CD4-positive, alpha-beta memory T cell (primary cell): ENCODE data around the gene DYNC1I1. TPM values are rescaled to one million over a fixed set of nuclear protein-coding genes. Genes with fewer than 3 reads are reported as not detected.

Experiments
- CTCF ChIA-PET: fragments of 350-600 bp; sonication (Branson Sonifier 250); formaldehyde crosslinking; loops from one replicate; lab custom pipeline; 2021; ENCODE audit warnings: inconsistent platforms; ENCODE audit not compliant: partially characterized antibody; lab: Charles Lee
- POLR2A ChIA-PET: fragments of 350-600 bp; sonication (Branson Sonifier 250); formaldehyde crosslinking; loops from one replicate; lab custom pipeline; 2021; ENCODE audit not compliant: partially characterized antibody; lab: Charles Lee
- DNase-seq, 5 donors: peaks; one replicate each; pipeline versions ENCODE4 v3.0.0 to v3.0.0-alpha.2; 2020 to 2022; ENCODE audit warnings: mixed read lengths in 1 of 5
- H3K27ac ChIP-seq: one replicate; pipeline ENCODE4 v1.7.0; 2013; ENCODE audit warnings: low read depth, low read length
- H3K27me3 ChIP-seq: 2 replicates; pipeline ENCODE4 v1.7.0; 2013; ENCODE audit warnings: mild to moderate bottlenecking, low read length, moderate library complexity; ENCODE audit not compliant: insufficient read depth
- H3K36me3 ChIP-seq: 2 replicates; pipeline ENCODE4 v1.7.0; 2013; ENCODE audit warnings: mild to moderate bottlenecking, low read length, moderate library complexity; ENCODE audit not compliant: insufficient read depth
- H3K4me1 ChIP-seq: 2 replicates; pipeline ENCODE4 v1.7.0; 2013; ENCODE audit warnings: mild to moderate bottlenecking, low read length, moderate library complexity; ENCODE audit not compliant: insufficient read depth
- H3K4me3 ChIP-seq, 2 donors: one replicate each; pipeline ENCODE4 v1.7.0; 2013; ENCODE audit warnings: low read length in 2 of 2, mild to moderate bottlenecking in 1 of 2
- H3K9me3 ChIP-seq, 2 donors: one replicate each; pipeline ENCODE4 v1.7.0; 2013; ENCODE audit warnings: low read length in 2 of 2, control low read depth in 1 of 2; ENCODE audit not compliant: control insufficient read depth in 1 of 2
- H3K27ac Mint-ChIP-seq, 7 donors: one replicate each; pipeline ENCODE4 v1.8.0; 2020 to 2021; ENCODE audit warnings: mixed read lengths in 7 of 7, mild to moderate bottlenecking in 6 of 7, inconsistent platforms in 3 of 7, moderate library complexity in 3 of 7
- H3K27me3 Mint-ChIP-seq, 2 donors: one replicate each; pipeline ENCODE4 v1.8.0; 2020 to 2021; ENCODE audit warnings: mixed read lengths in 2 of 2
- H3K36me3 Mint-ChIP-seq, 2 donors: one replicate each; pipeline ENCODE4 v1.8.0; 2020 to 2021; ENCODE audit warnings: mixed read lengths in 2 of 2, inconsistent platforms in 1 of 2, mild to moderate bottlenecking in 1 of 2
- H3K4me1 Mint-ChIP-seq, 4 donors: one replicate each; pipeline ENCODE4 v1.8.0; 2020 to 2021; ENCODE audit warnings: mixed read lengths in 4 of 4, mild to moderate bottlenecking in 1 of 4
- H3K4me3 Mint-ChIP-seq, 8 donors: one replicate each; pipeline ENCODE4 v1.8.0; 2020 to 2021; ENCODE audit warnings: mixed read lengths in 8 of 8, mild to moderate bottlenecking in 7 of 8, moderate library complexity in 6 of 8, inconsistent platforms in 3 of 8
- H3K9me3 Mint-ChIP-seq, 8 donors: one replicate each; pipeline ENCODE4 v1.8.0; 2020 to 2021; ENCODE audit warnings: mixed read lengths in 8 of 8, mild to moderate bottlenecking in 5 of 8, inconsistent platforms in 3 of 8, moderate library complexity in 1 of 8
- intact Hi-C: fragments of 100-400 bp; cut with micrococcal nuclease; formaldehyde crosslinking; loops from one replicate; pipeline ENCODE4 v1.15.1; 2023
- polyA plus RNA-seq, 2 donors: library from polyadenylated mRNA; unstranded; fragments of 300-500 nt; fragmentation: Illumina TruSeq; gene quantifications; one replicate each; pipeline ENCODE4 v1.2.3, GENCODE V29; 2021
- total RNA-seq, 2 experiments: library from RNA; stranded (reverse); gene quantifications; one replicate each; pipeline ENCODE4 v1.2.3, GENCODE V29; 2021

The DYNC1I1 gene
- total and polyA plus RNA-seq, 4 experiments from 2014 or later, result 0.33 TPM; not detected in 3

DNA sequence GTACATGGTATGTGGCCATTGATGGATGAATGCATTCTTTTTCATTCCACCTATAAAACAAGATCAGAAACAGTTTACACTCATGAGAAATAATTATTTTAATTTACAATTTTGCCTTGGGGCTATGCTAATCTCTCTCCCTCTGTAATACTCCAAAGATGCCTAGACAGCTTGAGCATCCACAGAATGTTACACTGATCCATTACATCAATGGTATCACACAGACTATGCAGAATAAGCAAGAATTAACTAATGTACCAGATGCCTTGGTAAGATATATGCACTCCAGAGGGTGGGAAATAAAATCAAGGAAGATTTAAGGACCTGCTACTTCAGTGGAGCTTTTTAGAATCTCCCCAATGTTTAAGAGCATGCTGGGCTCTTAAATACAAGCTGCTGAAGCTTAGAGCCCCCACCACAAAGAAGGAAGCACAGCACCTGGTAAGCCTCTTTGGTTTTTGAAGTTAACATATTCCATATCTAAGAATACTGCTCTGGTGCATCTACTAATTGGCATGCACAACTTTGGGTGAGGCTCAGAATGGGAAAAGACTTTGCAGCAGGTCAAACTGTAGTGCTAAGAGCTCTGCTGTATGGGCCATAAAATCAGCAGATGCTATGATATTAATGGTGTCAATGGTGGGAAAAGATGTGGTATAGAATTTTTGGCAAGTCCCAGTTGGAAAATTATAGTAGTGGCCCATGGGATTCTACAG lies 329.9 kb downstream of the DYNC1I1 start:
- no peaks in the 10 kb centered on the region for H3K36me3 ChIP-seq
- intact Hi-C loops, result no loop called here
- H3K4me1 ChIP-seq, result no peaks in the 10 kb centered on the region
- H3K4me1 Mint-ChIP-seq, result no peaks in the 10 kb centered on the region
- H3K4me3 Mint-ChIP-seq, result no peak overlapping the region
- POLR2A ChIA-PET, result no interaction called here
- no peaks in the 10 kb centered on the region for H3K27me3 ChIP-seq
- no peak for DNase-seq
- H3K4me3 ChIP-seq, result no peak overlapping the region
- H3K27ac ChIP-seq, result no peak overlapping the region
- no peak overlapping the region for H3K27ac Mint-ChIP-seq
- no peaks in the 10 kb centered on the region for H3K9me3 ChIP-seq
- H3K36me3 Mint-ChIP-seq, result no peaks in the 10 kb centered on the region
- peaks cover 0 to 13% (median 5%) of the 10 kb centered on the region in 8 donors for H3K9me3 Mint-ChIP-seq
- peaks cover 0 to 4% of the 10 kb centered on the region in 2 donors for H3K27me3 Mint-ChIP-seq
- CTCF ChIA-PET, result no interaction called here

DNA sequence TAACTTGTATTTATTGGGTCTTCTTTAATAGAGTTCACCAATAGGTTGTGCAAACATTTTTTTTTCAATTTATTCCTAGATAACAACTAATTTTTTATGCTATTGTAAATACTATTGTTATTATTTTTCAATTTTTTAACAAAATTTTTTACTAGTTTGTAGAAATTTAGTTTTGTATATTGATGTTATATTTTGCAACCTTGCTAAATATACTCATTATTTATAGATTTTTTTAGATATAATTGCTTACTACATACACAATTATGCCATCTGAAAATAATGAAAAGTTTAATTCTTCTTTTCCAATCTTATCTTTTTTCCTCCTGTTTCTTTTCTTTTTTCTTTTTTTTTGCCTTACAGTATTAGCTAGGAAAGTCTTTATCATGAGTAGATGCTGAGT lies 332.6 kb downstream of the DYNC1I1 start:
- Histone ChIP-seq H3K27me3 (no peaks in the 10 kb centered on the region), H3K9me3 (no peaks in the 10 kb centered on the region), H3K27ac (no peak overlapping the region), H3K36me3 (no peaks in the 10 kb centered on the region), H3K4me1 (no peaks in the 10 kb centered on the region), H3K4me3 (no peak overlapping the region)
- POLR2A ChIA-PET, result no interaction called here
- Mint-ChIP-seq H3K4me3 (no peak overlapping the region), H3K27me3 (peaks cover 1 to 4% of the 10 kb centered on the region in 2 donors), H3K9me3 (peaks cover 0 to 4% (median 0%) of the 10 kb centered on the region in 8 donors), H3K36me3 (no peaks in the 10 kb centered on the region), H3K4me1 (no peaks in the 10 kb centered on the region), H3K27ac (no peak overlapping the region)
- DNase-seq, result no peak
- CTCF ChIA-PET, result no interaction called here
- intact Hi-C loops, result no loop called here

DNA sequence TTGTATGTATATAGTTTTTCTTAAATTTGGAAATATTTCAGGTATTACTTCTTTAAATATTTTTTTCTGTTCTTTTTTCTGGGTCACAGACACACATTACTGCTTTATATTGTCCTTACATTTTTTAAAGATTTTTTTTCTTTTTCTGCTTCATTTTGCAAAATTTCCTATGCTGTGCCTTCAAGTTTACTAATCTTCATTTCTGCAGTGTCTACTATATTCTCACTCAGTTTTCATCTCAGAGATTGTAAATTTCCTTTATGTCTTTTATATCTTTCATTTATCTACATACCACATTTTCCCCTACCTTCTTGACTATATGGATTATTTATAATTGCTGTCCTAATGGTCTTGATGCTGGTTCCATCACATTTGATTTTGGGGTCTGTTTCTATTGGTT lies 339.1 kb downstream of the DYNC1I1 start:
- Histone ChIP-seq H3K27ac (no peak overlapping the region), H3K36me3 (no peaks in the 10 kb centered on the region), H3K4me1 (no peaks in the 10 kb centered on the region), H3K27me3 (no peaks in the 10 kb centered on the region), H3K4me3 (no peak overlapping the region), H3K9me3 (no peaks in the 10 kb centered on the region)
- intact Hi-C loops, result no loop called here
- peaks cover 6 to 14% of the 10 kb centered on the region in 2 donors for H3K27me3 Mint-ChIP-seq
- H3K36me3 Mint-ChIP-seq, result no peaks in the 10 kb centered on the region
- CTCF ChIA-PET, result no interaction called here
- H3K27ac Mint-ChIP-seq, result no peak overlapping the region
- no peaks in the 10 kb centered on the region for H3K4me1 Mint-ChIP-seq
- H3K9me3 Mint-ChIP-seq, result peaks cover 0 to 4% (median 2%) of the 10 kb centered on the region in 8 donors
- DNase-seq, result no peak
- no peak overlapping the region for H3K4me3 Mint-ChIP-seq
- POLR2A ChIA-PET, result no interaction called here

DNA sequence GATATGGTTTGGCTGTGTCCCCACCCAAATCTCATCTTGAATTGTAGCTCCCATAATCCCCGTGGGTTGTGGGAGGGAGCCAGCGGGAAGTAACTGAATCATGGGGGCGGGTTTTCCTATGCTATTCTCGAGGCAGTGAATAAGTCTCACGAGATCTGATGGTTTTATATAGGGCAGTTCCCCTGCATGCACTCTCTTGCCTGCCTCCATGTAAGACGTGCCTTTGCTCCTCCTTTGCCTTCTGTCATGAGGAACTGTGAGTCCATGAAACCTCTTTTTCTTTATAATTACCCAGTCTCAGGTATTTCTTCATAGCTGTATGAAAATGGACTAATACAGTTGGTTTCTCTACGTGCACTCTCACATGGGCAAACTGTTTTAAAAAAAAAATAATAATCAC lies 341.8 kb downstream of the DYNC1I1 start:
- H3K36me3 Mint-ChIP-seq, result peaks cover 0 to 3% of the 10 kb centered on the region in 2 donors
- intact Hi-C loops, result no loop called here
- peaks cover 6 to 10% of the 10 kb centered on the region in 2 donors for H3K27me3 Mint-ChIP-seq
- Histone ChIP-seq H3K9me3 (no peaks in the 10 kb centered on the region), H3K36me3 (no peaks in the 10 kb centered on the region), H3K27ac (no peak overlapping the region), H3K4me1 (no peaks in the 10 kb centered on the region), H3K27me3 (no peaks in the 10 kb centered on the region), H3K4me3 (no peak overlapping the region)
- H3K27ac Mint-ChIP-seq, result no peak overlapping the region
- H3K4me3 Mint-ChIP-seq, result no peak overlapping the region
- H3K4me1 Mint-ChIP-seq, result no peaks in the 10 kb centered on the region
- DNase-seq, result no peak
- H3K9me3 Mint-ChIP-seq, result peaks cover 0 to 4% (median 2%) of the 10 kb centered on the region in 8 donors
- ChIA-PET CTCF (no interaction called here), POLR2A (no interaction called here)

DNA sequence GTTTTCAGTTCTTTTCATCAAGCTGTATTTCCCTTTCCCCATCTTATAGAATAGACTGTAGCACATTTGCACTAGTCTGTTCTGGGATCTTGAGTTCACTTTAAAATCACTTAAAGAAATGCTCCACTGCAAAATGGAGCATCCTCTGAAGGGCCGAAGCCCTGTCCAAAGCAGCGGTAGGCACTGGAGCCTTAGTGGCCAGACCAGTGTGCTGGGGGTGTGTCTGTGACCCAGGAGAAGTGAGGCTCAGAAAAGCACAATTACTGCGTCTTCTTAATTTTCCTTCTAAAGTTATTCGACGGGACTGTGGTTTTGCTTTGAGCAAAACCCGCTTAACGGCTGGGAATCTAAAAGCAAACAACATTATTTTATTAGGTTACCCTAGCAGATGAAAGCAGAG lies 343.8 kb downstream of the DYNC1I1 start:
- Histone ChIP-seq H3K4me1 (no peaks in the 10 kb centered on the region), H3K27me3 (no peaks in the 10 kb centered on the region), H3K27ac (no peak overlapping the region), H3K4me3 (no peak overlapping the region), H3K9me3 (no peaks in the 10 kb centered on the region), H3K36me3 (no peaks in the 10 kb centered on the region)
- Mint-ChIP-seq H3K27ac (no peak overlapping the region), H3K4me3 (no peak overlapping the region), H3K9me3 (peaks cover 0 to 4% (median 1%) of the 10 kb centered on the region in 8 donors), H3K4me1 (no peaks in the 10 kb centered on the region), H3K27me3 (peaks cover 4 to 7% of the 10 kb centered on the region in 2 donors), H3K36me3 (peaks cover 3 to 10% of the 10 kb centered on the region in 2 donors)
- intact Hi-C loops, result no loop called here
- no peak for DNase-seq
- POLR2A ChIA-PET, result no interaction called here
- CTCF ChIA-PET, result interaction anchor here (1.0 kb wide), 1 partner anchor 11 kb away, joined by 3 read pairs; no protein-coding TSS in a partner anchor

DNA sequence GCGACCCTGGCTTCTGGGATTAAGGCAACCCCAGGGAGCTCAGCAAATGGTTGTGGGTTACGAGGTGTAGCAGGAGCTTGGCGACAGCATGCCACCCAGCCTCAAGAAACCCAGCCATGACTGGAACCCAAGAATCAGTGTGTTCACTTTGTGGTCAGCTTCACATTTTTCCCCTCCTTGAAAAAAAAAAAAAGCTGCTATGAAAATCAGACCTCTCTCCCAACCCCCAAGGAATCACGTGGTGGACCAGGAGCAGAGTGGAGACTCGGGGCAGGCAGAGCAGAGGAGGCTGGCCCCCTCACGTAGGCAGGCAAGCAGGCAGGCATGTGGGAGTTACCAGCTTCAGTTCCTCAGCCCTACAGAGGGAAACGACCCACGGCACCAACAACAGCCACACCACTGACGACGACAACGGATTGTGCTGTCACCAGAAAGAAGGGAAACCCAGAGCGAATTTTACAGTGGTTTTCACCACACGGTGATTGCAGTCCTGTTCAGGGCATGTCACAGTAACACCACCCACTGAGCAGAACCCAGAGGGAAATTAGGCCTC lies 346.2 kb downstream of the DYNC1I1 start:
- intact Hi-C loops, result no loop called here
- Mint-ChIP-seq H3K4me1 (no peaks in the 10 kb centered on the region), H3K27me3 (peaks cover 0 to 3% of the 10 kb centered on the region in 2 donors), H3K9me3 (no peaks in the 10 kb centered on the region), H3K36me3 (peaks cover 12 to 18% of the 10 kb centered on the region in 2 donors), H3K27ac (no peak overlapping the region), H3K4me3 (no peak overlapping the region)
- POLR2A ChIA-PET, result no interaction called here
- no peaks in the 10 kb centered on the region for H3K9me3 ChIP-seq
- no peak overlapping the region for H3K27ac ChIP-seq
- H3K27me3 ChIP-seq, result no peaks in the 10 kb centered on the region
- no peak for DNase-seq
- no peaks in the 10 kb centered on the region for H3K36me3 ChIP-seq
- CTCF ChIA-PET, result no interaction called here
- H3K4me3 ChIP-seq, result no peak overlapping the region
- no peaks in the 10 kb centered on the region for H3K4me1 ChIP-seq

DNA sequence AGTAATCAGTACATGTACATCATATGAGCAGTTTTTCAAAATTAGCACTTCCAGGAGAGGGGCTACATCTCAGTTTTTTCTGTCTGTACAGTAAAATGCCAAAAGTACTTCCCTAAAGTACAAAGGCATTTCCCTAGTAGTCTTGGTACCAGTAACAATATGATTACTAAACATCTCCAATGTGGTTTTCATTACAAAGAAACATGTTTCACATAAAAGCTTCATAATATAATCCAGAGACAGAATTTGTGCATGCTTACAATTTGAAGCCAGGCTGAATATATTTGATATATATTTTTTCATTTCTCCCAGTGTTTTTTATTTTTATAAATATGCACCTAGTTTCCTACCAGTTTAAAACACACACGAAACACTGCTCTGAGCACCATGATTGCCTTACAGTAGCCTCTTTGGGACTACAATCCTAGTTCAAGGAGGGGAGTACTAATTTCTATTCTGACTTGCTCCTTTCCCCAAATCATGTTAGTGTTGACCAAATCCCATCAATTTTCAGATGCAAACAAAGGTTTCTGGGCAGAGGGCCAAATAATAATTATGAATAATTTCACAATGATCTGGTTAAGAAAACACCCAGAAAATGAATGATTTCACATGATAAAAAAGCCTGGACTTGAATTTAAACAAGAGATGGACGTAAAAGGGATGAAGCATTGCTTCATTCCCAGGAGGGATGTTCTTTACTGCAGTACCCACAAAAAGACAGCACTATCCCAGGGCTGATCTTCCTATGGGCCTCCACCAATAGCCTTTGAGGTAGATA lies 348.3 kb downstream of the DYNC1I1 start:
- no peaks in the 10 kb centered on the region for H3K27me3 Mint-ChIP-seq
- intact Hi-C loops, result no loop called here
- DNase-seq, result no peak
- H3K36me3 Mint-ChIP-seq, result peaks cover 16 to 20% of the 10 kb centered on the region in 2 donors
- POLR2A ChIA-PET, result no interaction called here
- no peaks in the 10 kb centered on the region for H3K4me1 ChIP-seq
- CTCF ChIA-PET, result no interaction called here
- no peak overlapping the region for H3K4me3 ChIP-seq
- no peaks in the 10 kb centered on the region for H3K9me3 ChIP-seq
- no peaks in the 10 kb centered on the region for H3K36me3 ChIP-seq
- H3K27me3 ChIP-seq, result no peaks in the 10 kb centered on the region
- H3K27ac Mint-ChIP-seq, result no peak overlapping the region
- H3K4me1 Mint-ChIP-seq, result peaks cover 0 to 2% (median 0%) of the 10 kb centered on the region in 4 donors
- H3K4me3 Mint-ChIP-seq, result no peak overlapping the region
- no peak overlapping the region for H3K27ac ChIP-seq
- no peaks in the 10 kb centered on the region for H3K9me3 Mint-ChIP-seq
